MCF 10A (cell line): ENCODE data around the gene ATP6V1G3. TPM values are rescaled to one million over a fixed set of nuclear protein-coding genes. Genes with fewer than 3 reads are reported as not detected.

Source experiments
- BruUV-seq: library from RNA; stranded (reverse); fragments of 400-500 nt; replicated peaks from 2 replicates; lab custom pipeline; 2021; lab: Mats Ljungman, UMichigan
- CTCF ChIA-PET: fragments of 300-600 bp; sonication (Branson Sonifier 250); formaldehyde crosslinking; extraction: SDS; loops from one replicate; lab custom pipeline; 2021; ENCODE audit warnings: antibody characterized with exemption, inconsistent platforms; lab: Yijun Ruan, JAX
- POLR2A ChIA-PET: fragments of 300-600, 350-650 bp; sonication (Branson Sonifier 250); formaldehyde crosslinking; extraction: SDS; loops from one replicate; lab custom pipeline; 2020; ENCODE audit warnings: antibody characterized with exemption, inconsistent platforms; lab: Yijun Ruan, JAX
- DNase-seq: peaks from one replicate; pipeline ENCODE4 v3.0.0-alpha.2; 2018; ENCODE audit not compliant: unreplicated experiment
- H3K27ac Mint-ChIP-seq: one replicate; pipeline ENCODE4 v1.8.0; 2022; ENCODE audit warnings: mild to moderate bottlenecking, low read depth, mixed read lengths; ENCODE audit not compliant: unreplicated experiment
- H3K27me3 Mint-ChIP-seq: one replicate; pipeline ENCODE4 v1.8.0; 2022; ENCODE audit warnings: mixed read lengths; ENCODE audit not compliant: insufficient read depth, unreplicated experiment
- H3K36me3 Mint-ChIP-seq: one replicate; pipeline ENCODE4 v1.8.0; 2022; ENCODE audit warnings: mild to moderate bottlenecking, moderate library complexity, mixed read lengths; ENCODE audit not compliant: insufficient read depth, unreplicated experiment
- H3K4me1 Mint-ChIP-seq: one replicate; pipeline ENCODE4 v1.8.0; 2022; ENCODE audit warnings: mixed read lengths; ENCODE audit not compliant: insufficient read depth, unreplicated experiment
- H3K4me3 Mint-ChIP-seq: one replicate; pipeline ENCODE4 v1.8.0; 2022; ENCODE audit warnings: mild to moderate bottlenecking, moderate library complexity, mixed read lengths; ENCODE audit not compliant: unreplicated experiment
- H3K9me3 Mint-ChIP-seq: one replicate; pipeline ENCODE4 v1.8.0; 2022; ENCODE audit warnings: mixed read lengths; ENCODE audit not compliant: unreplicated experiment
- CTCF ChIP-seq: fragments of 200-600 bp; IDR thresholded peaks from one replicate; pipeline ENCODE4 v1.8.0; 2022; ENCODE audit warnings: antibody characterized with exemption, mild to moderate bottlenecking; ENCODE audit not compliant: unreplicated experiment
- intact Hi-C: fragments of 100-400 bp; cut with micrococcal nuclease; formaldehyde crosslinking; loops from 2 replicates; pipeline ENCODE4 v1.14.1; 2022
- total RNA-seq: library from RNA; stranded (reverse); gene quantifications from 2 replicates; pipeline ENCODE4 v1.2.3, GENCODE V29; 2022

The ATP6V1G3 gene
- total RNA-seq, 1 experiment from 2014 or later = not detected

- H3K27me3 Mint-ChIP-seq = no peaks in the 10 kb centered on the region
- no peaks in the 10 kb centered on the region for H3K36me3 Mint-ChIP-seq
- H3K4me1 Mint-ChIP-seq = no peaks in the 10 kb centered on the region
- BruUV-seq = no TSS peak
- CTCF ChIA-PET = interaction anchor here (0.6 to 1.6 kb wide), 3 partner anchors 10 to 127 kb away, joined by 3 to 8 read pairs (median 5); partner anchors contain the start of gene ATP6V1G3
- H3K4me3 Mint-ChIP-seq = no peak overlapping the region
- no peak for TF ChIP-seq CTCF
- H3K9me3 Mint-ChIP-seq = peaks cover 9% of the 10 kb centered on the region
- POLR2A ChIA-PET = interaction anchor here (0.5 to 3.0 kb wide), 3 partner anchors 9 to 984 kb away, joined by 3 to 16 read pairs (median 3); no protein-coding TSS in a partner anchor
- H3K27ac Mint-ChIP-seq = no peak overlapping the region
- DNase-seq = no peak
- intact Hi-C loops = no loop called here
These were observed 10.6 kb upstream of the ATP6V1G3 start for GRCh38 chr1:198550941-198551524.

- no peak overlapping the region for H3K4me3 Mint-ChIP-seq
- H3K4me1 Mint-ChIP-seq = no peaks in the 10 kb centered on the region
- no peak overlapping the region for H3K27ac Mint-ChIP-seq
- no peak for DNase-seq
- ChIA-PET CTCF (interaction anchor here (0.6 to 1.6 kb wide), 3 partner anchors 9 to 132 kb away, joined by 3 to 8 read pairs (median 3); no protein-coding TSS in a partner anchor), POLR2A (interaction anchor here (0.6 to 3.0 kb wide), 2 partner anchors 10 to 107 kb away, joined by 3 to 16 read pairs; no protein-coding TSS in a partner anchor)
- peaks cover 9% of the 10 kb centered on the region for H3K9me3 Mint-ChIP-seq
- BruUV-seq = no TSS peak
- intact Hi-C loops = no loop called here
- H3K27me3 Mint-ChIP-seq = no peaks in the 10 kb centered on the region
- TF ChIP-seq CTCF = no peak
- H3K36me3 Mint-ChIP-seq = no peaks in the 10 kb centered on the region
These were observed 9.4 kb upstream of the ATP6V1G3 start for GRCh38 chr1:198549866-198550265.

- POLR2A ChIA-PET = no interaction called here
- Mint-ChIP-seq H3K27ac (no peak overlapping the region), H3K36me3 (no peaks in the 10 kb centered on the region), H3K4me1 (no peaks in the 10 kb centered on the region), H3K9me3 (peaks cover 9% of the 10 kb centered on the region), H3K27me3 (no peaks in the 10 kb centered on the region), H3K4me3 (no peak overlapping the region)
- CTCF ChIA-PET = no interaction called here
- no peak for TF ChIP-seq CTCF
- intact Hi-C loops = no loop called here
- DNase-seq = no peak
- no TSS peak for BruUV-seq
These were observed 8.4 kb upstream of the ATP6V1G3 start for GRCh38 chr1:198548890-198549289.

- POLR2A ChIA-PET = interaction anchor here (0.6 kb wide), 1 partner anchor 45 kb away, joined by 3 read pairs; no protein-coding TSS in a partner anchor
- intact Hi-C loops = no loop called here
These were observed 4.7 kb upstream of the ATP6V1G3 start for GRCh38 chr1:198545156-198545555.

More at GRCh38 chr1:198545156-198545555, 4.7 kb upstream of the ATP6V1G3 start:
- CTCF ChIA-PET = no interaction called here
- Mint-ChIP-seq H3K27me3 (no peaks in the 10 kb centered on the region), H3K9me3 (peaks cover 9% of the 10 kb centered on the region), H3K36me3 (no peaks in the 10 kb centered on the region), H3K4me1 (no peaks in the 10 kb centered on the region), H3K4me3 (no peak overlapping the region), H3K27ac (no peak overlapping the region)
- no peak for DNase-seq
- no peak for TF ChIP-seq CTCF
- BruUV-seq = no TSS peak
